GM04503 (cell line): Measurements from ENCODE around the gene GFRA1.

Source experiments
- DNase-seq: peaks from one replicate; pipeline ENCODE4 v3.0.0-alpha.2; 2012; ENCODE audit warnings: low read depth

The GFRA1 gene

DNA sequence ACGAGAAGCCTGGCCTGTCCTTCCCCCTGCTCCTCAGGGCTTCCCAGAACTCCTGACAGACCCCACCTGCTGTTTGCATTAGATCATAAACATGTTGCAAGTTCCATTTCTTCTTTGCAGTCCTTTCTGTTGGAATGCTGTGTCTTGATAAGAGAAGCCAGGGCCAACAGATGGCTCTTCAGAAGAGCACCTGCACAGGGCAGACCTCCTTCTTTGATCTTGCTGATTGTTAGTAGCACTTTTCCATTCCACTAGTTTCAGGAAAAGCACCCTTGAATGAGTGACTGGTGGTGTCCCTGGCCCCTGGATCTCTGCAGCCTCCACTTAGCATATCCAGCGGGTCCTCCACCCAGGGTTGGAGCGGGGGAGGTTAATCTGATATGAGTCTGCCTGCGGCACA lies 243.2 kb downstream of the GFRA1 start:
- DNase-seq = no peak

DNA sequence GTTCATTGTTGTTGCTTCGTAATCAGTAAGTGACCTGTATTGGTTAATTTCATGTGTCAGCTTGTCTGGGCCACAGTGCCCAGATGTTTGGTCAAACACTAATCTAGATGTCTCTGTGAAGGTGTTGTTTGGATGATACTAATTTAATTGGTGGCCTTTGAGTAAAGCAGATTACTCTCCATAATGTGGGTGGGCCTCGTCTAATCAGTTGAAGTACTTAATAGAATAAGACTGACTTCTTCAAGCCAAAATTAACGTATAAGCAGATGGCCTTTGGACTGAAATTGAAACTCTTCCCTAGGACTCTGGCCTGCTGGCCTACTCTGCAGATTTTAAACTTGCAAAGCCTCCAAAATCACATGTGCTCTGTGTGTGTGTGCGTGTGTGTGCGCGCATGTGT lies 245.7 kb downstream of the GFRA1 start:
- no peak for DNase-seq

DNA sequence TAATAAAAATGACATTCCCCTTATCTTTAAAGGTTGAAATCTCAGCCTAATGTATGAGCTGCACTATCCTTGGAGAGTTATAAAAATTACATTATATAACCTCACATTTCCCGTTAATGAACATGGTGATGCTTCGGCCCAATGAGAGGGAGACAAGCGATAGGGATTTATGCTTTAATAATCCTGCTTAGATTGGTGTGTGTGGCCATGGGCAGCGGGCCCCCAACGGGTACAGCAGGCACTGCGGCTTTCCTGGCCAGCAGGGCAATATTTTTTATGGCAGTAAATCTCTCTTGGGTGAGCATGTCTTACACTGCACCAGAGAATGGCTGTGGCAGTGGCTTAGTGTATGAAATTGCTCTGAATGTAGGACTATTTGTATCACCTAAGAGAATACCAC lies 246.3 kb downstream of the GFRA1 start:
- DNase-seq = no peak

DNA sequence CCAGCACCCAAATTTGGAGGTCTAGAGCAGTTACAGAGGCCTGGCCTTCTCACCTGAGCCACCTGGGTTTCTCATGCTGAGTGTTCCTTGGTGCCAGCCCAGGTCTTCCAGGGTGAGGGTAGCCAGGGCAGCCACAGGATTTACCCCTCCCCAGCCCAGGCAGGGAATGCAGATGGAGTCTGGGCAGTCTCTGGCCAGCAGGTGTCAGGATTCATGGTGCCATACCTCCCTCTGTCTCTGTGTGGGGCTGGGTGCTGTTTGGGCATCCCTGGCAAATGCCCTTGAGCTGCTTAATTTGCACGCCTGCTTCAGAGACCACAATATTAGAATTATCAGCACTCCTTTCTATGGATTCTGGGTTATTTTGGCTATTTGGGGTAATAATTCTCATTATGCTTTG lies 246.7 kb downstream of the GFRA1 start:
- DNase-seq = no peak

DNA sequence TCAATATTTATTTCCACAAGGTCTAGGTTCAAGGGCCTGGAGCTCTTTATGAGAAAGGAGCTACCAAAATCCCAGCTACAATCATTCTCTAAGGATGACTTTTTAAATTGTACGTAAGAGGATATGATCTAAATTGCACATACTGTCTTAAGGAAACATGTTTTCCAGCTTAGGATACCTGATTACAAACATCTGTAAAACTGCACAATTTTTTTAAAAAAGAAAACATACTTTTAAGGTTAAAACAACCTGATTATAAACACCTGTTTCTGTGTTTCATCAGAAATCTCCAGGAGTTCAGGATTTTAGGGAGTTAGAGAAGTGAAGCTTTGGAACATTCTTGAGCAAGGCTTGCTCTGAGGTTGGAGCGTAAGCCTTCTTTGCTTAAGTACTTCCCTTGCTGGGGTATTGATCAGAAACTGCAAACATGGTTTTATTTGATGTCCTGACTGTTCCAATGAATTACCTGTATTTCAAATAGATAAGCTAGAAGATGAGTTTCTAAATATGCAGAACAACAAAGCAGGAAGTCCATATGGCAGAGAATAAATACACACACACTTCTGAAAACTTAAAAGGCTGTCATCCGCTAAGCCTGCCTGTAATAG lies 248.6 kb downstream of the GFRA1 start:
- no peak for DNase-seq

DNA sequence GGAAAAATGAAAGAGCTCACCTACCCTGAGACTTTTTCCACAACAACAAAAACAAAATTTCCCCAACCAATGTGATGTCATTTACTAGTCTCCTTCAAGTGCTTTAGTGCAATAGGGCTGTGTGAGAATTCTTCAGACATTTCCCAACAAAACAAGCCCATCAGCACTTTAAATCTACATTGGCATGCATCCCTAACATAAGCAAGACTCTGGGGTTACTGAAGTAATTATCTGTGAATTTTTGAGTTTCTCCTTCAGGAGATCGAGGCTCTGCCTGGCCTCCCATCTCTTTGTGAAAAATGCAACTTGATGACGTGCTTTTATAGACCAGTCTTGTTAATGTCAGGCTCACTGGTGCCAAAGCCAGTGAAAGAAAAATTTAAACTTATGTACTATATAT lies 255.6 kb downstream of the GFRA1 start:
- DNase-seq = no peak

DNA sequence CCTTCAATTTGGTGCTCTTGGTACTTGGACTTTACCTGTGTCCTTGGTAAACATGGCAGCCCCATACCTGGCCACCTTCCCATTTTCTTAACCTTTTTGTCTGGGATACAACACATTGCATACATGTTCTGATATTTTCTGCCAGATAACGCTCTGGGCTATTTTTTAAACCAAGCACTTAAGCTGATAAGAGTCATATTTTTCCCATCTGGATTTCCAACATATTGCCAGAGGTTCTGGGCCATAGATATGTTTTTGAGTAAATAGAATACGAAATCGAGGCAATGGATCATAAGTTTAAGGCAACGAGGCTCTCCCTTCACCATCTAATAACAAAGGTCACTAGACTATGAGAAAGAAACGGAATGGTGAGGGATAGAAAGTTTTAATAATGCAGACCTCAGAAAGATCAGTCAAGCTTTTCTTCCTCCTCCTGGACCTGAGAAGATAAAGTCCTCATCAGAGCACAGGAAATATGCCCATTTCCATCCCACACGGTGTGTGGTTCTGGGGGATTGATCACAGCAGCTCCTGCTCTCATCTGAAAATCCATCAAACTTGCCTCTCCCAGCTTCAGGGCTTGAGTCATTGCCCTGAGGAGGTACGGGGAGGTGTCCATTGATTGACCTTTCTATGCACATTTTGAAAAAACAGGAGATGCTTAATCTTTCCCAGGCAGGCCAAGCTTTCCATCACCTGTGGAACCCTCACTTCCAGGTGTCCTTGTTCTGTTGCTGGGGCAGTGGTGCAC lies 257.2 kb downstream of the GFRA1 start:
- DNase-seq = no peak

DNA sequence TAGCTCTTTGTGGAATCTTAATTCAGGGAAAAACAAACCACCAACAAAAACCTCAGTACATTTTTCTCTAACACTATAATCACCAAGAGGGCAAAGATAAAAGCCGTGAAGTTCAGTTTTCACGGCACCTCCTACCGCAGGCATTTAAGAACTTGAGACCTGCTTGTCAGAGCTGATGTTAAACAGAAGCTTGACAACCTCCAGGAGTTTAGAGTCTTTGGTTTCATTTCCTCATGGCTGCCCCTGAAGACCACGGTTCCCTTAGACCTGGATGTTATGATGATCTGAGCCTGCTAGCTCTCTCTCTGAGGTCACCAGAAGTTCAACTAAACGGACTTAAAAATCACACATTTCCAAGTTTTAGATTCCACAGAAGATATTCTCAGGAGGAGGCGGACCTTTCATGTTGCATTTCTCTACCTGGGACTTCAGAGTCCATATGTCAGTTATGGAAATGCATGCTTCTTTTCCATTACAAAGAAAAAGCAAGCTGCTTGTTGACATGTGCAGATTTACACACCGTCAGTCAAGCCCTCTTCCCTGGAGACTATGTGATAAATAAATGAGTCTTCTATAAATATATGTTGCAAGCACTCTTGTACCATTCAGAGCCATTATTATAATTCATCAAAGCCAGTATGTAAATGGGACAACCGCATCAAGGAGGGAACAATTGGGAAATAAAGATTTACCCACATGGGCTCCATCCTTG lies 258.0 kb downstream of the GFRA1 start:
- DNase-seq = no peak

DNA sequence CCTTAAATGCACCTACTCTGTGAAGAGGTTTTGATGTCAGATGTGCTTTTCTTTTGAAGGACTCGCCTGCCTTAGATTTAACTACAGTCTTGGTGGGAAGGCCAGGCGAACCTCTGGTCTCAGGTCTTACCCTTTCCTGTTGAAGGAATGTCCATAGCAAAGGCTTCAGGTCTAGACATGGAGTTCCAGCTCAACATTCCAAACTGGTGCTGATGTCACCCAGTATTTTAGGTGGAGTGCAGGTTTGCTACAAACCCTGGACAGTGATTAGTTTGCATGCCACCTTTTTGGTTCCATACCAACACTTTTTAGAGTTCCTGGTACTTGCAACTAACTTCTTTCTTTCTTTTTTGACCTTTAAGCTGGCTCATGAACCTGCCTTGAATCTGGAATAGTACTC lies 258.7 kb downstream of the GFRA1 start:
- DNase-seq = no peak

DNA sequence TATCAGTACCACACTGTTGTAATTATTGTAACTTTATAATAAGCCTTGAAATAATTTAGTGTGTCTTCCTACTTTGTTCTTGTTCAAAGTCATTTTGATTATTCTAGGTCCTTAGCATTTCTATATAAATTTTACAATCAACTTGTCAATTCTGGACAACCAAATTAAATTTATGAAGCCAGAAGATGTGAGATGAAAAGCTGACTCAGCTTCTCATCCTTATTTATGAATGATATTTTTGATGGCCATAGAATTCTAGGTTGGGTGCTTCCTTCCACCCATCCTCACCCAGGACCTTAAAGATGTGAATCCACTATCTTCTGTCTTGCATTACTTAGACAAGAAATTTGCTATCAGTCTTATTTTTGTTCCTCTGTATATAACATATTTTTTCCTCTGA lies 261.1 kb downstream of the GFRA1 start:
- DNase-seq = no peak

DNA sequence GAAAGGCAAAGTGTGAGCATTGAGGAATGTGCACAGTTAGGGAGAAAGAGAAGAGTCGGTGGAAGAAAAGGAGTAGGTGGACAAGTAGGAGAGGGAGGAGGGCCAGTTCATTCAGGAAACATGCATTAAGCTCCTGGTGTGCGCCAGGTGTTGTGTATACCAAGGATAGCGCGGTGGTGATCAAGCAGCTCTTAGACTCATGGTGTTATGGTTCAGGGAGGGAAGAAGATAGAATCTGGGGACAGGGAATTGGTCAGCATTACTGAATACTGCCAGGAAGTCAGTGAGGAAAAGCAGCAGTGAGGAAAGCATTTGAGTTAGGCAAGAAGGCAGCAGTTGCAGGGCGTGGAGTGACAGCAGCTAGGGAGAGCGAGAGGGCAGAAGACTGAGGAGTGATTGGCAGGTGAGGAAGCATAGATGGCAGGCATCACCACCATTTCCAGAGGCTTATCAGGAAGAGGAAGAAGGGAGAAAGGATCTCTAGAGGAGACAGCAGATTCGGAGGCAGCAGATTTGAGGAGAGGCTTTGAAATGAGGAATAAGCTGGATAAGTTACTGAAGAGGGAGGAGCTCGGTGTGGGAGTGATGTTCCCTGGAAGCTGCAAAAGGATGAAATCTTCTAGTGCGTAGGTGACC lies 265.6 kb downstream of the GFRA1 start:
- no peak for DNase-seq
